Measurements from ENCODE around the gene PHF2. TPM values are rescaled to one million over a fixed set of nuclear protein-coding genes. Genes with fewer than 3 reads are reported as not detected.

Gene PHF2
- total and polyA plus RNA-seq, 2 of the 8 experiments (the other 6 are each of a cell fraction or from before 2014, with no cell fraction given): 3.4 to 9.4 TPM

DNA sequence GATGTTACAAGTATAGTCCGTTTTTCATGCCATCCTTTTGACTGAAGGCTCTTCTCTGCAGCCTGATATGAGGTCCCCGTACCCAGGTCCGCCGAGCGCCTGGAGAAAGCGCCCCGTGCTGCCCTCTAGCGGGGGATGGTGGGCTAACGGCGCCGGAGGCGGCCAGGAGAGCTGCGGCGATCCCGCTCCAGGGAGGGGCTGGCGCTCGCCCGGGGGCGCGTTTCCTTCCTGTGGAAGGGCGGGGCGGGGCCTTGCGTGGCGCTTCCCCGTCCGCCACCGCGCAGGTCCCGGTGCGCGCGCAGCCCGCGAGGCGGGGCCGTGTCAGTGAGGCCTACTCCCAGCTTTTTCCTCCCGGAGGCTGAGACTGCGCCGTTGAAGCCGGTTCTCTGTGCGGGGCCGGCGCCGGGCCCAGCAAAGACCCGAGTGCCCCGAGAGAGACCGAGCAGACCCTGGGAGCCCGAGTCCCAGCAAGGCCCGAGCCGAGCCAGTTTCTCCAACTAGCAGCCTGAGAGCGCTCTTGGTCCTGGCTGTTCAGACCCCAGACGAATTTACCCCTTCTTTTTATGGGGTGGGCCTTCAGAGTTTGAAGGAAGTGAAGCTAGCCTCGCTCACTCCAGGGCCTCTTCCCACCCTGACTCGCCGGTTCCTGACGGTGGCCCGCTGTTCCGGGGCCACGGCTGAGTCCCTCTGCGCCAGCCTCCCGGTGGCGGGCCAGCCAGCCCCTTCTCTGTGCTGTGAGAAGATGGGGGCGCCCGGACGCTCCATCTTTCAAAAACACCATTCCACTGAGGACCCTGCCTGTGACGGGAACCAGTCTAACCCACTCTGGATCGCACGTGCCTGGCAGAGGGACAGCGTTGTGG is 9.7 kb upstream of the PHF2 start:
- Histone ChIP-seq H2AFZ (ENCODE audit: low read length) (no peak overlapping the region), H3K79me1 (ENCODE audit: low read depth, low read length) (no peaks in the 10 kb centered on the region)
- FAIRE-seq: no peak
- TF ChIP-seq SP4 (IDR thresholded peaks at IDR 0.05; ENCODE audit: low read length) (no peak), SUZ12 (IDR thresholded peaks at IDR 0.05; ENCODE audit: low read length) (peak; percentile 56; the same call in 1 of the 2 replicates), MAFK (IDR thresholded peaks at IDR 0.05; ENCODE audit: low read depth, low read length) (no peak), CBX8 (IDR thresholded peaks at IDR 0.05; ENCODE audit: borderline replicate concordance, low read depth, low read length) (no peak), NRF1 (IDR thresholded peaks at IDR 0.05; ENCODE audit: low read depth, low read length) (peak; percentile 46), POU5F1 (IDR thresholded peaks at IDR 0.05; ENCODE audit: low read depth, low read length) (no peak), FOSL1 (IDR thresholded peaks at IDR 0.05; ENCODE audit: insufficient read depth, low read depth, low read length) (no peak), SIN3A (conservative IDR thresholded peaks at IDR 0.05 in 1 of 2, IDR thresholded peaks at IDR 0.05 in 1 of 2; ENCODE audit: low read depth in 1 of 2, low read length in 2 of 2) (0 out of 4 replicates have a peak, but pooled peaks of 1 of the 2 experiments have one; percentile 52), RBBP5 (IDR thresholded peaks at IDR 0.05; ENCODE audit: borderline replicate concordance, low read depth, low read length) (no peak; the same call in 1 of the 2 replicates)

More for the DNA sequence above, 9.7 kb upstream of the PHF2 start:
- CTCF ChIA-PET (ENCODE audit: partially characterized antibody): interaction anchor here (0.6 to 2.1 kb wide), 22 partner anchors 10 to 372 kb away, joined by 3 to 11 read pairs (median 4); partner anchors contain the start of gene FAM120AOS
- POLR2A ChIA-PET (ENCODE audit: partially characterized antibody): interaction anchor here (0.8 to 2.3 kb wide), 7 partner anchors 9 to 200 kb away, joined by 3 to 10 read pairs (median 5); partner anchors contain the start of gene PHF2
- Histone ChIP-seq H2BK12ac (ENCODE audit: low read depth, low read length) (no peak overlapping the region), H3K36me3 (ENCODE audit: control insufficient read depth in 2 of 4, insufficient read depth in 4 of 4, low read length in 3 of 4) (peaks cover 8 to 23% (median 13%) of the 10 kb centered on the region in 4 experiments; a peak in 7 of 8 replicates), H4K20me1 (replicated peaks in 1 of 2; ENCODE audit: control insufficient read depth in 1 of 2, insufficient read depth in 2 of 2, low read length in 2 of 2) (peaks cover 0 to 2% of the 10 kb centered on the region in 2 experiments), H4K8ac (ENCODE audit: extremely low read depth, insufficient read depth, low read length) (0 out of 2 replicates have a peak overlapping the region, but pooled peaks have one; percentile 41), H2AK5ac (ENCODE audit: low read depth, low read length) (no peak overlapping the region), H3K23ac (ENCODE audit: insufficient read length) (no peak overlapping the region), H3K79me2 (ENCODE audit: control insufficient read depth in 1 of 2, insufficient read depth in 2 of 2, low read length in 2 of 2) (no peaks in the 10 kb centered on the region), H2BK20ac (ENCODE audit: low read length) (no peak overlapping the region), H3K23me2 (ENCODE audit: low read depth, low read length) (peaks cover 5% of the 10 kb centered on the region; the same call in 1 of the 2 replicates), H3K18ac (ENCODE audit: extremely low read depth, low read length) (peak overlapping the region; percentile 91), H3K4ac (replicated peaks; ENCODE audit: insufficient read length, low read depth, low read length) (no peak overlapping the region), H2BK120ac (replicated peaks; ENCODE audit: low read depth, low read length) (no peak overlapping the region), H3K4me1 (replicated peaks in 1 of 4; ENCODE audit: control insufficient read depth in 3 of 4, insufficient read depth in 4 of 4, low read length in 3 of 4) (peaks cover 0 to 8% (median 4%) of the 10 kb centered on the region in 4 experiments; a peak in 3 of 7 replicates), H3K14ac (ENCODE audit: insufficient read length) (no peak overlapping the region), H3K4me3 (ENCODE audit: extremely low read depth in 1 of 4, insufficient read depth in 2 of 4, low read depth in 3 of 4, low read length in 4 of 4) (peak overlapping the region; percentile 31 to 65 (median 50)), H3K4me2 (ENCODE audit: insufficient read depth in 1 of 2, low read depth in 2 of 2, low read length in 2 of 2) (peak overlapping the region; percentile 70 to 76), H3K9me3 (ENCODE audit: insufficient read depth in 2 of 2, low read depth in 1 of 2, low read length in 1 of 2) (0 out of 4 replicates have a peak, but pooled peaks cover 0 to 4% of the 10 kb centered on the region in 2 experiments), H3K56ac (replicated peaks; ENCODE audit: insufficient read length, low read depth, low read length) (peak overlapping the region; percentile 28), H4K5ac (ENCODE audit: insufficient read length, low read depth, low read length) (peak overlapping the region; percentile 57), H3K27me3 (replicated peaks in 1 of 4; ENCODE audit: control insufficient read depth in 3 of 4, extremely low read depth in 1 of 4, insufficient read depth in 3 of 4, low read length in 3 of 4) (no peaks in the 10 kb centered on the region), H3K9ac (replicated peaks in 1 of 4; ENCODE audit: extremely low read depth in 1 of 4, low read depth in 3 of 4, low read length in 3 of 4) (peak overlapping the region; percentile 38 to 54 (median 40)), H4K91ac (replicated peaks; ENCODE audit: insufficient read length, low read length) (no peak overlapping the region), H2BK15ac (ENCODE audit: low read length) (no peak overlapping the region), H3K27ac (ENCODE audit: low read depth, low read length) (no peak overlapping the region), H2BK5ac (ENCODE audit: low read depth, low read length) (peak overlapping the region; percentile 41; the same call in 1 of the 2 replicates)
- WGBS, 2 experiments (ENCODE audit: extremely low coverage in 1 of 2, insufficient coverage in 1 of 2, insufficient read length in 1 of 2, insufficient replicate concordance in 2 of 2, low coverage in 1 of 2, low lambda C conversion rate in 2 of 2, missing lambda C conversion rate in 1 of 2): 17% methylated on average over 61 of the region's 69 CpGs; no CpG with 5 or more reads in 1 of the 2 experiments
- DNase-seq (ENCODE audit: low read depth in 1 of 2, low spot score in 2 of 2): peak; percentile 77 to 100

Data from H1 (cell line).